HT1080 (cell line): ENCODE data around the gene PBX3. TPM values are rescaled to one million over a fixed set of nuclear protein-coding genes. Genes with fewer than 3 reads are reported as not detected.

ENCODE experiments used
- DNase-seq: peaks from one replicate; pipeline ENCODE4 v3.0.0-alpha.2; 2015; ENCODE audit warnings: low read depth
- polyA plus RNA-seq, 2 experiments: library from polyadenylated mRNA; depleted of rRNA; stranded (reverse); fragments of >200 nt; gene quantifications; 2 replicates each; pipeline ENCODE4 v1.2.3, GENCODE V29; 2015
- total RNA-seq: library from RNA; depleted of rRNA; stranded (reverse); fragments of >200 nt; shearing (Covaris generic); gene quantifications from 2 replicates; pipeline ENCODE4 v1.2.3, GENCODE V29; 2014; rRNA removed

Gene PBX3
- total RNA-seq: 32.3 and 75.8 TPM in 2 replicates
- 25.6 and 28.4 TPM in 2 replicates for polyA plus RNA-seq (2015; cell fraction: cytosol; rRNA removed)
- polyA plus RNA-seq (2015; cell fraction: nucleus; rRNA removed): 22.1 and 28.3 TPM in 2 replicates

DNA sequence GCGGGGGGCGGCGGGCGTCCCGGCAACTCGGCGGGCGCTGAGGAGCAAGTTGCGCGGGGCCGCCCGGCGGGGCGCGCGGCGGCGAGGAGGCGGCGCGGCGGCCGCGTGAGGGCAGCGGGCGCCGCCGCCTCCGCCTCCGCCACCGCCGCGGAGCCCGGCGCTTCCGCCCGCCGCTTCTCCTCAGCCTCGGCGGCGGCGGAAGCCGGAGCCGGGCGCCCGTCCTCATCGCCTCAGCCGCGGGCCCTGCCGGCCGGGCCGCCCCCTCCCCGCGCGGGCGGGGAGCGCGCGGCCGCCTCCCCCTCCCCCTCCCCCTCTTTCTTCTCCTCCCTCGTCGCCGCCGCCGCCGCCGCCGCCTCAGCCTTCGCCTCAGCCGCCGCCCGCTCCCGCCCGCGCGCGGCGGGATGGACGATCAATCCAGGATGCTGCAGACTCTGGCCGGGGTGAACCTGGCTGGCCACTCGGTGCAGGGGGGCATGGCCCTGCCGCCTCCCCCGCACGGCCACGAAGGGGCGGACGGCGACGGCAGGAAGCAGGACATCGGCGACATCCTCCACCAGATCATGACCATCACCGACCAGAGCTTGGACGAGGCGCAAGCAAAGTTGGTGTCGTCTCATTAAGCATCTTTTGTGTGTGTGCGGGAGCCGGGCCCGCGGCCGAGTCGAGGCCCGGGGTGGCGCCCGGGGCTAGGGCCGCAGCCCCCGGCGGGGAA, at the start of gene PBX3:
Gene PBX3, plus strand, starts transcription at position 321 of the 712 bp plus-strand sequence.
- DNase-seq: no peak

GRCh38 chr9:125699870-125700269, 47.3 kb upstream of the PBX3 start:
- DNase-seq: no peak

GRCh38 chr9:125700791-125701190, 46.4 kb upstream of the PBX3 start:
- DNase-seq: peak; percentile 82

DNA sequence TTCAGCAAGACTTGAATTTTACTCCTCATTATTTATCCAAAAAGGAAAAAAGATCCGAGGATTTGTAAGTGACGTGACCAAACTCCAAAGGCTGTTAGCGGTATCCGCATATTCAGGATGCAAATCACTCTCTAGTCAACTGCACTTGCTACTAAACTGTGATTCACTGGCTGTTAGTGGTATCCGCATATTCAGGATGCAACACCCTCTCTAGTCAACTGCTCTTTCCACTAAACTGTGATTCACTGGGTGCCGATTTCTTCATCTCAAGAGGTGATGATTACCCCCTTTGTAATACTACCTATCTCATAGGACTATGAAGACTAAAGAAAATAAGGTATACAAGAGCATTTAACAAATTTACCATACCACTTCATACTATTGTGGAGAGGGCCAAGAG, 45.8 kb upstream of the PBX3 start:
- peak; percentile 91 for DNase-seq

- no peak for DNase-seq
Observed at GRCh38 chr9:125703662-125704061, 43.5 kb upstream of the PBX3 start.

DNA sequence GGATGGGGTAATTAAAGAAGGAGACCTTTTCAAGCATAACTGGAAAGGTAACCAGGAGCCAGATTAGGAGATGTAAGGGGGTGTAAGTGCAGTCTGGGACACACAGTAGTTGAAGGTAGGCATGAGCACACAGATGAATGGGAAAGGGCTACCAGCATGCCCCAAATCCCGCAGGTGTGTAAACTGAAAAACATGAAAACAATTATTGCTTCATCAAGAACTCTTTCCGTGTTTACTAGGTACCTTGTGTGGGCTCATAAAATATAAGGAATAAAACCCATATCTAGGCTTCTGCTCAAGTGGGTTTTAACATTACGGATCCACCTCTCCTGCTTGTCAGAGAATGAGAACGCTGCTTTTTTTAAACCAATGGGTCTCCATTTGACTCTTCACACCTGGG, 41.3 kb upstream of the PBX3 start:
- DNase-seq: no peak

DNA sequence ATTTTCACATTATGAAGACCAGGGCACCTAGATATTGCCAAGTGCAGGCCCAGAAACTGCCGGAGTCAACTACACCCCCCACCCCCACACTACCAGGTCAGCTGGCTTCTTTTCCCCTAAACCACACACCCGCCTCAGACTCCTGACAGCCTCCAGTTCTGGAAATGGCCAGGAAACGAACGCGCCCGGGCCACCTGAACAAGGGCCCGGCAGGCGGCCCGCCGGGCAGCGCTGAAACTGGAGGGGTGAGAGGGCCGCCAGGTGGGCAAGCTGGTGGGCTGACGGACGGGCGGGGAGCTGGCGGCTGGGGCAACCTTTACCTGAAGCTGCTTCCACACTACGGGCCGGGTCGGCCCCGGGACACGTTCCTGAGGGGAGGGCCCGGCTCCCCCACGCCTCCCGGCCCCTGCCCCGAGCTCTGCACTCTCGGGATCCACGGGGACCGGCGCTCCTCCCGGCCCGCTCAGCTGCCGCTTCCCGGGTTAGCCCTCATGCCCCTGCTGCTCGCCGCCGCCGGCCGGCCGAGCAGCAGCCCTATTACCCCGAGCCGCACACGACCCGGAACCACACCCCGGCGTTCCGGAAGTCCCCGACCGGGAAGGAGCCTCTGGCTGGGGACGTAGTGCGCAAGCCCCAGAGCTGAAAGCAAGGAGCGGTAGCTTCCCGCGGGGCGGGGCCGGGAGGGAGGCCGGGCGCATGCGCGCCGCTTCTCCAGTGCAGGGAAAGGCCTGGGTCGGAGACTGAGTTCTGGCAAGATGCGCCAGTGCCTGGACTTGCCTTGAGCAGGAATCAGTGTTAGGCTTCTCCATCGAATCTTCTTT, 40.3 kb upstream of the PBX3 start, which contains the start of gene MAPKAP1:
Gene MAPKAP1, minus strand, starts transcription at position 558 of the 821 bp plus-strand sequence. CDS start 34,634 bp downstream, outside the sequence.
- peak; percentile 94 for DNase-seq

- no peak for DNase-seq
Observed at GRCh38 chr9:125707472-125707804, 39.7 kb upstream of the PBX3 start.

- no peak for DNase-seq
Observed at GRCh38 chr9:125726456-125727132, 20.6 kb upstream of the PBX3 start.

GRCh38 chr9:125730168-125730567, 17.0 kb upstream of the PBX3 start:
- no peak for DNase-seq

DNA sequence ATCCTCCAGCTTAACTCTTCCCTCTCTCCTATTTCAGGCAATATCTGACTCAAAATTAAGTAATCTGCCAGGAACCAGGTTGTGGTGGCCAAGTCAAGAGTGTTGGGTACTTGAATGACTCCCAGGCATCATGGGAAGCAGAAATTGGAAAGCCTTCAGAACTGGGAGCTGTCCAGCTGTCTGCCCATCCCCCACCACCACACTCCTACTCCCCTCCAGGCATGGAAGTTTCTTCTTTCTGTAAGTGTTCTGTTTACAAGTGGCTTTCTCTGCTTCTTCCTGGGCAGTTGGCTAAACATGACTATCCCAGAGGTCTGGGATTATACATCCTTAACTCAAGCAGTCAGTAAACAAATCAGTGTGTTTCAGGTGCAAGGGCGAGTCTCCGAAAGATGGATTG, 14.6 kb upstream of the PBX3 start:
- DNase-seq: no peak

DNA sequence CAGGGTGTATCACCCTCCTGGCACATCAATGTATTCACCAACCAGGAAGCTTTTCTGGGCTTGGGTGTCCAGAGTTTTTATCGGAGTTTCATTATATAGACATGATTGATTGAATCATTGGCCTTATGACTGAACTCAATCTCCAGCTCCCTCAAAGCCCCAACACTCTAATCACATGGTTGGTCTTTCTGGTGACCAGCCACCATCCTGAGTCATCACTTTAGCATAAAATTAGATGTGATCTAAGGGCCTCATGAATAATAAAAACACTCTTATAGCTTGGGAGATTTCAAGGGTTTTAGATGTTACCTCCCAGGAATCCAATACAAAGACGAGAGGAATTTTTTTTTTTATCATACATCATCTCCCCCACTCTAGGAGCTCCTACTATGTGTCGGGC, 7.7 kb upstream of the PBX3 start:
- DNase-seq: no peak

DNA sequence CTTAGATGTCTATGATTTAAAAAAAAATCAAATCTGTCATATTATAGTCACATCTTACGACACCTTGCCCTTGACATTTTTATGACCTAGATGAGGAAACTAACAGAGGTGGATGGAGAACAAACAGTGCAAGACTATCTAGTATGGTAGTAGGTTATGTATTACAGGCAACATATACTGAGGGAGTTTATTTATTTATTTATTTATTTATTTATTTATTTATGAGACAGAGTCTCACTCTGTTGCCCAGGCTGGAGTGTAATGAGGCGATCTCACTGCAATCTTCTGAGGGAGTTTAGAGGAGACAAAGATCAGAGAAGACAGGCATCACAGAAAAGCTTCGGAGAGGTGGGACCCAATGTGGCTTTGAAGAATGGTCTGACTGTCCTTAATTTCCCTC, 4.5 kb upstream of the PBX3 start:
- no peak for DNase-seq

DNA sequence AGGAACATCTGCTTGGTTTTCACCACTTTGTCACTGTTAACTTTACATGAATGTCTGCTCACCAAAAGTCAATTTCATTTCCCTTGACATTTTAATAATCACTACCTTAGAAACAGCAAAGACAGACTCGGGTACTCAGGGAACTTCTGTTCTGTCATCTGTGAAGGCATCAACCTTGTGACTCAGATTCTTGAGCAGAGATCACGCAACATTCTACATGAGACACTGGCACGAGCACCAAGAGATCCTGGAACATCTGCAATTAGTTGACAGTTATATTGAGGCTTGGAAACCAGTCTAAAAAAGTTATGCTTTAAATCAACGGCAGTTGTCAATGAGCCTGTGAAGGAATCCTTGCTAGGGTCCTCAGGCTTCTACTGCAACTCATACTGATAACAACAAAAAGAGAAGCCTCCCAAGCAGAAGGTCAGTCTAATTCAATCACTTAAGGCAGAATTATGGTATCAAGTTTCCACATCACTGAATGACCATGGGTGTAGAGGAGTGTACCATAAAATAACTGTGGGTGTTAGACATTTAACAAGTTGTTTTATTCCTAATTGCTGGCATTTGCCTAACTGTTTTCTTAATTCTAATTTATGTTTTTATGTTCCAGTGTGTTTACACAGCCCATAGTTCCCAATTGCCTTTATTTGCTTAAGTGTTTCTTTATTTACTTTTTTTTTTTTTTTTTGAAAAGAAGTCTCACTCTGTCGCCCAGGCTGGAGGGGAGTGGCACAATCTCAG, 3.3 kb upstream of the PBX3 start:
- DNase-seq: no peak

- peak; percentile 32 for DNase-seq
Observed at GRCh38 chr9:125744616-125745015, 2.6 kb upstream of the PBX3 start.

GRCh38 chr9:125745018-125745417, 2.2 kb upstream of the PBX3 start:
- no peak for DNase-seq

DNA sequence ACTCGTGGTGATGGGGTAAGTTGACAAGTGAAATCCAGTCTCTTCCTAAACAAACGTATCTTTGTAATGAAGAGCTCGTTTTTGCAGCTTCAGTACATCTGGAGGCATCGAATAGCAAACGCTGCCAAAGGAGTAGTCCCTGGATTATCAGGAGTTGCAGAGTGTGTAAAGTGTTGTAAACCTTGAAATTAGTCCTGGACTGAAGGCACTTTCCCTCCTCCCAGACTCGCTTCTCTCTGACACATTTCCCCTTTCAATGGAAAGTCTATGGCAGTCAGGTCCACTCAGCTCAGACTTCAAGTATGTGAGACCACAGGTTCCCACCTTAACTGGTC, 1.5 kb upstream of the PBX3 start:
- no peak for DNase-seq

GRCh38 chr9:125746017-125746773, 978 bp upstream of the PBX3 start:
- DNase-seq: peak; percentile 98

DNA sequence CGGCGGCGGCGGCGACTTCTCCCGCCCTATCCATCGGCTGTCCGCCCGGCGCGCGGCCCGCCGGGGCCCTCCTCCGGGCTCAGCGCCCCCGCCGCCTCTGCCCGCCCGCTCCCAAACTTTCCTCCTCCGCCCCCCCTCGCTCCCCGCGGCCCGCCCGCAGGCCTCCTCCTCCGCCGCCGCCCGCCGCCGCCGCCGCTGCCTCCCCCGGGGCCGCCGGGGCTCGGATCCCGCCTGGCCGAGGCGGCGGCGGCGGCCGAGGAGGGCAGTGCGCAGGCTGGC, 460 bp upstream of the PBX3 start:
- DNase-seq: no peak

DNA sequence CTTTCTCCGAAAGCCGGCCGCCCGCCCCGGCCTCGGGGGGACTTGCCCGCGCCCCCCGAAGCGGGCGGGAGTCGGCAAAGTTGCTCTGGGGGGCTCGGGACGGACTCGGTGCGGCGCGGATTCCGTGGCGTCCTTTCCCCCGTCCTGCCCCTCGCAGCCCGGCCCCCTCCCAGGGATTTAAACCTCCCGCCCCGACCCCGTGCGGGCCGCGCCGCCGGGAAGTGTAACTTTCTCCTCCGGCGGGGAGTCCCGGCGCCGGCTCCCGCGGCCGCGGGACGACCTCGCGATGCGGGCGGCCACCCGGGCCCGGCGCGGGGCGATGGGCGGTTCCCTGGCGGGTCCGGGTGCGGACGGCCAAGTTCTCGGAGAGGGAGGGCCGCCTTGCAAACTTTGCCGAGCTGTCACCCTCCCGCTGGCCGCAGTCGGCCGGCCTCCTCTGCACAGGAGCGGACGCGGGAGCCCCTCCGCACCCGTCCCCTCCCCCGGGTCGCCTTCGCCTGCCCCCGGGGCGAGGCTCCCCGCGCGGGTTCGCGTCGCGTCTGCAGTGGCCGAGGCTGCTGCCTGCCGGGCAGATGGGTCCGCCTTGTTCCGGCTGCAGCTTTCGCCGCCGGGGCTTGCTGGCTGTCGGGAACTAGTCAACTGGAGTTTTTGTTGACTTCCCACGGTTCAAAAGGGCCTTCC, 732 bp downstream of the PBX3 start:
- DNase-seq: no peak
